SU-DHL-6 (cell line): ENCODE measurements around the gene SLC35C1.
A peak's percentile ranks its signal among the peaks of the same experiment; 100 is the strongest.

Experiments used
- H2AFZ ChIP-seq: fragments of 200-600 bp; sonication (generic); 2 replicates; pipeline ENCODE4 v1.6.1; 2014; ENCODE audit warnings: low read depth, mild to moderate bottlenecking, moderate library complexity, mixed read lengths, antibody characterized with exemption, low read length; ENCODE audit not compliant: severe bottlenecking
- H3F3A ChIP-seq: fragments of 200-600 bp; shearing (Covaris generic); 2 replicates; pipeline ENCODE4 v1.6.0; 2016; ENCODE audit warnings: antibody characterized with exemption, mild to moderate bottlenecking; ENCODE audit not compliant: insufficient read depth
- H3K27ac ChIP-seq: fragments of 200-600 bp; sonication (generic); 2 replicates; pipeline ENCODE4 v1.5.1; 2016; ENCODE audit warnings: low read depth, mild to moderate bottlenecking, low read length, moderate library complexity, mixed read lengths
- H3K27me3 ChIP-seq: fragments of 200-600 bp; sonication (generic), shearing (Covaris generic); 2 replicates; pipeline ENCODE4 v1.6.0; 2014; ENCODE audit warnings: mild to moderate bottlenecking, low read length
- H3K36me3 ChIP-seq: fragments of 200-600 bp; sonication (generic); 2 replicates; pipeline ENCODE4 v1.6.1; 2014; ENCODE audit warnings: mild to moderate bottlenecking, low read length, mixed read lengths
- H3K4me2 ChIP-seq: fragments of 300-600, 200-600 bp; shearing (Covaris generic), sonication (generic); 2 replicates; pipeline ENCODE4 v1.6.0; 2014; ENCODE audit warnings: low read length, low read depth, mild to moderate bottlenecking; ENCODE audit not compliant: poor library complexity, severe bottlenecking
- H3K4me3 ChIP-seq: fragments of 200-600 bp; sonication (generic); 2 replicates; pipeline ENCODE4 v1.5.1; 2014; ENCODE audit warnings: antibody characterized with exemption, low read length, mild to moderate bottlenecking, mixed read lengths; ENCODE audit not compliant: insufficient read depth, poor library complexity, severe bottlenecking
- H3K79me2 ChIP-seq: fragments of 200-600 bp; sonication (generic); 2 replicates; pipeline ENCODE4 v1.6.1; 2014; ENCODE audit warnings: mild to moderate bottlenecking, low read length, moderate library complexity; ENCODE audit not compliant: insufficient read depth
- H3K9ac ChIP-seq: fragments of 200-600 bp; sonication (generic); 2 replicates; pipeline ENCODE4 v1.7.0; 2014; ENCODE audit warnings: mild to moderate bottlenecking, low read length
- H3K9me2 ChIP-seq: fragments of 200-600 bp; sonication (generic); replicated peaks from 2 replicates; pipeline ENCODE4 v1.6.1; 2014; ENCODE audit warnings: low read length; ENCODE audit not compliant: insufficient read depth
- H3K9me3 ChIP-seq: fragments of 200-600 bp; sonication (generic); 2 replicates; pipeline ENCODE4 v1.6.1; 2014; ENCODE audit warnings: low read length, mixed read lengths; ENCODE audit not compliant: insufficient read depth
- H4K20me1 ChIP-seq: fragments of 200-600 bp; sonication (generic); 2 replicates; pipeline ENCODE4 v1.6.1; 2014; ENCODE audit warnings: low read depth, mild to moderate bottlenecking, antibody characterized with exemption, low read length, moderate library complexity, mixed read lengths
- CTCF ChIP-seq: fragments of 200-600 bp; sonication (generic); IDR thresholded peaks from one replicate; pipeline ENCODE4 v1.5.1; 2017; ENCODE audit warnings: antibody characterized with exemption, mild to moderate bottlenecking, low read length, moderate library complexity; ENCODE audit not compliant: insufficient read depth, poor library complexity, severe bottlenecking
- EZH2phosphoT487 ChIP-seq: fragments of 200-600 bp; sonication (generic), shearing (Covaris generic); conservative IDR thresholded peaks from 2 replicates; pipeline ENCODE4 v1.6.1; 2018; ENCODE audit warnings: mild to moderate bottlenecking, antibody characterized with exemption, low read length, moderate library complexity, mixed read lengths

Gene SLC35C1

GRCh38 chr11:45850446-45850845 is 45.5 kb downstream of the SLC35C1 start:
- Histone ChIP-seq H3K27ac (no peak overlapping the region), H3K4me3 (no peak overlapping the region), H3K79me2 (peaks cover 22% of the 10 kb centered on the region), H3K9me3 (no peaks in the 10 kb centered on the region), H3K36me3 (no peaks in the 10 kb centered on the region), H3K4me2 (no peak overlapping the region), H3K27me3 (no peaks in the 10 kb centered on the region), H3K9me2 (no peaks in the 10 kb centered on the region), H4K20me1 (peaks cover 7% of the 10 kb centered on the region; the same call in 1 of the 2 replicates), H3F3A (no peaks in the 10 kb centered on the region), H2AFZ (no peak overlapping the region), H3K9ac (no peak overlapping the region)
- TF ChIP-seq EZH2phosphoT487, result no peak
- TF ChIP-seq CTCF, result no peak

GRCh38 chr11:45851228-45851627 is 46.3 kb downstream of the SLC35C1 start:
- H3K79me2 ChIP-seq, result peaks cover 22% of the 10 kb centered on the region
- H3K36me3 ChIP-seq, result no peaks in the 10 kb centered on the region
- no peak overlapping the region for H3K27ac ChIP-seq
- H3K9me2 ChIP-seq, result no peaks in the 10 kb centered on the region
- no peaks in the 10 kb centered on the region for H3K27me3 ChIP-seq
- TF ChIP-seq EZH2phosphoT487 (no peak), CTCF (no peak)
- H4K20me1 ChIP-seq, result peaks cover 7% of the 10 kb centered on the region; the same call in 1 of the 2 replicates
- no peak overlapping the region for H3K9ac ChIP-seq
- no peak overlapping the region for H2AFZ ChIP-seq
- H3K9me3 ChIP-seq, result no peaks in the 10 kb centered on the region
- no peak overlapping the region for H3K4me3 ChIP-seq
- H3K4me2 ChIP-seq, result no peak overlapping the region
- no peaks in the 10 kb centered on the region for H3F3A ChIP-seq

DNA sequence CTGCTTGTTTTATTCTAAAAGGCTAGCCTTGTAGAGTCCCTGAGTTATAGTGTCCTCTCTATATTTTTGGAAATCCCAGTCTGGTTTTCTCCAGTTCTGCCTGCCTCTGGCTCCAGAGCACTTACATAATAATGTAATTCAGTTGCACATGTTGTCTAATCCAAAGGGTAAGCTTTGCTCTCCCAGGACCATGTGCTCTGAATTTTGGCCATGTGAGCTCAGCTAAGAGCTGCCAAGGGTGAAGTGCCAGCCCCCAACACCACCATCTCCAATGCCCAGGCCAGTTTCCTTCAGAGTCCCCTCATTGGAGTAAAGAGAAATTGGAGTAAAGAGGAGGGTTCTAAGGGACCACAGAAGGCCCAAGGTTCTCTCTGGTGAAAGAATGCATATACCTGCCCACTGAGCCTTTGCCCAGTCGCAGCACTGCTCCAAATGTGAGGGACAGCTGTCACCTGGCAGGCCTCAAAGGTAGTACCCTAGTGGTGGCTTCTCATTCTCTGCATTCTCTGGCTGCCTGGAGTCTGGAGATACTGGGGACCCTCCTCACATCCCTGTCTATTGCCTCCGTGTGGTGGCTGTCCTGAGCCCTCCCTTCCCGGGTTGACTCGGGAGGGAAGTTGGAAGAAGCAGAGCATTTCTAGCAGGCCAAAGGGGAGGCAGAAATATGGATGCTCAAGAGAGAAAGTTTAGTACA is 47.2 kb downstream of the SLC35C1 start:
- H3K36me3 ChIP-seq, result no peaks in the 10 kb centered on the region
- peaks cover 22% of the 10 kb centered on the region for H3K79me2 ChIP-seq
- no peaks in the 10 kb centered on the region for H3K9me2 ChIP-seq
- H3K4me2 ChIP-seq, result peak overlapping the region; percentile 27
- H3K27ac ChIP-seq, result no peak overlapping the region
- H3F3A ChIP-seq, result no peaks in the 10 kb centered on the region
- no peak overlapping the region for H2AFZ ChIP-seq
- peaks cover 7% of the 10 kb centered on the region; the same call in 1 of the 2 replicates for H4K20me1 ChIP-seq
- H3K27me3 ChIP-seq, result no peaks in the 10 kb centered on the region
- no peaks in the 10 kb centered on the region for H3K9me3 ChIP-seq
- no peak for TF ChIP-seq EZH2phosphoT487
- no peak for TF ChIP-seq CTCF
- no peak overlapping the region for H3K4me3 ChIP-seq
- H3K9ac ChIP-seq, result no peak overlapping the region
